Measurements from ENCODE around the gene WHRN. TPM values are rescaled to one million over a fixed set of nuclear protein-coding genes. Genes with fewer than 3 reads are reported as not detected.

WHRN gene
- total and polyA plus RNA-seq, 9 of the 15 experiments (the other 6 are each of a cell fraction or from before 2014, with no cell fraction given): 0.31 to 14.1 (median 3.0) TPM

DNA sequence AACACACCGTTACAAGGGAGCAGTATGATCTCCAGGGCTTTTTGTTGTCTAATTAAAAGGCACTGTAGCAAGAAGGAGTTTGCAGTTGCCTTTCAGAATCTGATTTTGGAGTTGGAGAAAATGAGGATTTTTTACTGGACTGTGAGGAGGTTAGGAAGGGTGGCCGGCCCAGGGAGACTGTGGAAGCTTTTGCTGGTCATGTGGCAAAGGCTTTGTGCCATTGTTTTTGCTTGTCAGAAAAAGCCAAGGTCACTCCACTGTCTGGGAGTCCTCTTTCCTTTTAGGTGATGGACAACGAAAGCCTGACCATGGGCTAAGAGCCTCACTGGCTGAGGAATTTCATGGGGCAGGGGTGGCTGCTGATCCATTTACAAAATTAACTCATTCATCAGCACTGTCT, 10.3 kb upstream of the WHRN start:
- 0% methylated on average over 3 of the region's 3 CpGs for whole genome bisulfite sequencing (ENCODE audit: insufficient coverage, low coverage, missing lambda C conversion rate)
- POLR2A ChIA-PET: no interaction called here
- TF ChIP-seq, protein P1, sequence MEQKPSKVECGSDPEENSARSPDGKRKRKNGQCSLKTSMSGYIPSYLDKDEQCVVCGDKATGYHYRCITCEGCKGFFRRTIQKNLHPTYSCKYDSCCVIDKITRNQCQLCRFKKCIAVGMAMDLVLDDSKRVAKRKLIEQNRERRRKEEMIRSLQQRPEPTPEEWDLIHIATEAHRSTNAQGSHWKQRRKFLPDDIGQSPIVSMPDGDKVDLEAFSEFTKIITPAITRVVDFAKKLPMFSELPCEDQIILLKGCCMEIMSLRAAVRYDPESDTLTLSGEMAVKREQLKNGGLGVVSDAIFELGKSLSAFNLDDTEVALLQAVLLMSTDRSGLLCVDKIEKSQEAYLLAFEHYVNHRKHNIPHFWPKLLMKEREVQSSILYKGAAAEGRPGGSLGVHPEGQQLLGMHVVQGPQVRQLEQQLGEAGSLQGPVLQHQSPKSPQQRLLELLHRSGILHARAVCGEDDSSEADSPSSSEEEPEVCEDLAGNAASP (IDR thresholded peaks at IDR 0.05): no peak
- TF ChIP-seq, protein P2, sequence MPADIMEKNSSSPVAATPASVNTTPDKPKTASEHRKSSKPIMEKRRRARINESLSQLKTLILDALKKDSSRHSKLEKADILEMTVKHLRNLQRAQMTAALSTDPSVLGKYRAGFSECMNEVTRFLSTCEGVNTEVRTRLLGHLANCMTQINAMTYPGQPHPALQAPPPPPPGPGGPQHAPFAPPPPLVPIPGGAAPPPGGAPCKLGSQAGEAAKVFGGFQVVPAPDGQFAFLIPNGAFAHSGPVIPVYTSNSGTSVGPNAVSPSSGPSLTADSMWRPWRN (IDR thresholded peaks at IDR 0.05; ENCODE audit: low read depth): no peak
- no peak for TF ChIP-seq HMG20A (CRISPR knock-in tag; conservative IDR thresholded peaks at IDR 0.05)
- no peak for TF ChIP-seq E2F3 (CRISPR knock-in tag; IDR thresholded peaks at IDR 0.05)
- no peak for TF ChIP-seq KDM5B (IDR thresholded peaks at IDR 0.05; ENCODE audit: insufficient replicate concordance, low read depth, low read length)
- TF ChIP-seq FOS (IDR thresholded peaks at IDR 0.05; ENCODE audit: extremely low read depth, insufficient read length): no peak
- TF ChIP-seq, protein P3, sequence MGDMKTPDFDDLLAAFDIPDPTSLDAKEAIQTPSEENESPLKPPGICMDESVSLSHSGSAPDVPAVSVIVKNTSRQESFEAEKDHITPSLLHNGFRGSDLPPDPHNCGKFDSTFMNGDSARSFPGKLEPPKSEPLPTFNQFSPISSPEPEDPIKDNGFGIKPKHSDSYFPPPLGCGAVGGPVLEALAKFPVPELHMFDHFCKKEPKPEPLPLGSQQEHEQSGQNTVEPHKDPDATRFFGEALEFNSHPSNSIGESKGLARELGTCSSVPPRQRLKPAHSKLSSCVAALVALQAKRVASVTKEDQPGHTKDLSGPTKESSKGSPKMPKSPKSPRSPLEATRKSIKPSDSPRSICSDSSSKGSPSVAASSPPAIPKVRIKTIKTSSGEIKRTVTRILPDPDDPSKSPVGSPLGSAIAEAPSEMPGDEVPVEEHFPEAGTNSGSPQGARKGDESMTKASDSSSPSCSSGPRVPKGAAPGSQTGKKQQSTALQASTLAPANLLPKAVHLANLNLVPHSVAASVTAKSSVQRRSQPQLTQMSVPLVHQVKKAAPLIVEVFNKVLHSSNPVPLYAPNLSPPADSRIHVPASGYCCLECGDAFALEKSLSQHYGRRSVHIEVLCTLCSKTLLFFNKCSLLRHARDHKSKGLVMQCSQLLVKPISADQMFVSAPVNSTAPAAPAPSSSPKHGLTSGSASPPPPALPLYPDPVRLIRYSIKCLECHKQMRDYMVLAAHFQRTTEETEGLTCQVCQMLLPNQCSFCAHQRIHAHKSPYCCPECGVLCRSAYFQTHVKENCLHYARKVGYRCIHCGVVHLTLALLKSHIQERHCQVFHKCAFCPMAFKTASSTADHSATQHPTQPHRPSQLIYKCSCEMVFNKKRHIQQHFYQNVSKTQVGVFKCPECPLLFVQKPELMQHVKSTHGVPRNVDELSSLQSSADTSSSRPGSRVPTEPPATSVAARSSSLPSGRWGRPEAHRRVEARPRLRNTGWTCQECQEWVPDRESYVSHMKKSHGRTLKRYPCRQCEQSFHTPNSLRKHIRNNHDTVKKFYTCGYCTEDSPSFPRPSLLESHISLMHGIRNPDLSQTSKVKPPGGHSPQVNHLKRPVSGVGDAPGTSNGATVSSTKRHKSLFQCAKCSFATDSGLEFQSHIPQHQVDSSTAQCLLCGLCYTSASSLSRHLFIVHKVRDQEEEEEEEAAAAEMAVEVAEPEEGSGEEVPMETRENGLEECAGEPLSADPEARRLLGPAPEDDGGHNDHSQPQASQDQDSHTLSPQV (IDR thresholded peaks at IDR 0.05): no peak
- TF ChIP-seq ZNF445 (CRISPR knock-in tag; IDR thresholded peaks at IDR 0.05; ENCODE audit: low read depth): no peak
- TF ChIP-seq ZFP36 (IDR thresholded peaks at IDR 0.05; ENCODE audit: low read depth, low read length, partially characterized antibody): no peak
- no peak for TF ChIP-seq BMI1 (IDR thresholded peaks at IDR 0.05; ENCODE audit: low read length)
- TF ChIP-seq ZNF224 (CRISPR knock-in tag; IDR thresholded peaks at IDR 0.05): no peak
- TF ChIP-seq, protein P4, sequence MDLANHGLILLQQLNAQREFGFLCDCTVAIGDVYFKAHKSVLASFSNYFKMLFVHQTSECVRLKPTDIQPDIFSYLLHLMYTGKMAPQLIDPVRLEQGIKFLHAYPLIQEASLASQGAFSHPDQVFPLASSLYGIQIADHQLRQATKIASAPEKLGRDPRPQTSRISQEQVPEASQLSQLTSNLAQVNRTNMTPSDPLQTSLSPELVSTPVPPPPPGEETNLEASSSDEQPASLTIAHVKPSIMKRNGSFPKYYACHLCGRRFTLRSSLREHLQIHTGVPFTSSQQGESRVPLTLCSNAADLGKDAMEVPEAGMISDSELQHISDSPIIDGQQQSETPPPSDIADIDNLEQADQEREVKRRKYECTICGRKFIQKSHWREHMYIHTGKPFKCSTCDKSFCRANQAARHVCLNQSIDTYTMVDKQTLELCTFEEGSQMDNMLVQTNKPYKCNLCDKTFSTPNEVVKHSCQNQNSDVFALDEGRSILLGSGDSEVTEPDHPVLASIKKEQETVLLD (IDR thresholded peaks at IDR 0.05): no peak
- TF ChIP-seq SPI1 (IDR thresholded peaks at IDR 0.05; ENCODE audit: borderline replicate concordance, low read depth, low read length): no peak
- TF ChIP-seq, protein P5, sequence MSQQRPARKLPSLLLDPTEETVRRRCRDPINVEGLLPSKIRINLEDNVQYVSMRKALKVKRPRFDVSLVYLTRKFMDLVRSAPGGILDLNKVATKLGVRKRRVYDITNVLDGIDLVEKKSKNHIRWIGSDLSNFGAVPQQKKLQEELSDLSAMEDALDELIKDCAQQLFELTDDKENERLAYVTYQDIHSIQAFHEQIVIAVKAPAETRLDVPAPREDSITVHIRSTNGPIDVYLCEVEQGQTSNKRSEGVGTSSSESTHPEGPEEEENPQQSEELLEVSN (IDR thresholded peaks at IDR 0.05; ENCODE audit: borderline replicate concordance in 1 of 2, extremely low read depth in 1 of 2, insufficient read depth in 1 of 2, insufficient read length in 1 of 2, low read depth in 1 of 2, low read length in 1 of 2, poor library complexity in 1 of 2, severe bottlenecking in 1 of 2): no peak

More for the DNA sequence above, 10.3 kb upstream of the WHRN start:
- H3K9me1 ChIP-seq (ENCODE audit: control insufficient read depth, insufficient read depth, low read length): no peaks in the 10 kb centered on the region
- H3K4me2 ChIP-seq (ENCODE audit: insufficient read depth, low read length): no peak overlapping the region
- CTCF ChIA-PET (ENCODE audit: low intra/inter-chr PET ratio): no interaction called here
- no peak overlapping the region for H3K27ac ChIP-seq (ENCODE audit: extremely low read depth, low read depth, low read length)
- H3K4me3 ChIP-seq: no peak overlapping the region
- FAIRE-seq (no peak), ATAC-seq (no peak), DNase-seq (ENCODE audit: extremely low read depth in 1 of 4, low spot score in 3 of 4) (no peak)
- no peaks in the 10 kb centered on the region for H3K79me2 ChIP-seq (ENCODE audit: control insufficient read depth, insufficient read depth, low read length)
- intact Hi-C loops (cut with micrococcal nuclease): no loop called here
- no peaks in the 10 kb centered on the region for H4K20me1 ChIP-seq (replicated peaks; ENCODE audit: control insufficient read depth, insufficient read depth, low read length)
- no peak overlapping the region for H2AFZ ChIP-seq (ENCODE audit: low read depth, low read length)
- H3K9ac ChIP-seq (ENCODE audit: insufficient read depth in 1 of 2, low read depth in 2 of 2, low read length in 2 of 2): no peak overlapping the region
- BruUV-seq (replicated peaks): no TSS peak
- in situ Hi-C loops (cut with MboI): no loop called here
- H3K9me3 ChIP-seq (replicated peaks; ENCODE audit: control insufficient read depth, insufficient read depth, low read depth, low read length): no peaks in the 10 kb centered on the region
- H3K4me1 ChIP-seq (replicated peaks in 1 of 2; ENCODE audit: control insufficient read depth in 2 of 2, insufficient read depth in 2 of 2, low read length in 2 of 2): no peaks in the 10 kb centered on the region; a peak in 1 of 5 replicates
- peaks cover 19 to 22% of the 10 kb centered on the region in 2 experiments for H3K27me3 ChIP-seq (ENCODE audit: control insufficient read depth in 2 of 2, insufficient read depth in 2 of 2, low read length in 2 of 2)
- H3K36me3 ChIP-seq (ENCODE audit: control insufficient read depth, insufficient read depth, low read length): no peaks in the 10 kb centered on the region

Measured in K562 (cell line).